Smooth muscle cell of the brain vasculature (primary cell): Measurements from ENCODE around the gene ANXA6.

Experiments
- DNase-seq: peaks from one replicate; pipeline ENCODE4 v3.0.0-alpha.2; 2012; ENCODE audit warnings: low read depth, low spot score

Gene ANXA6

GRCh38 chr5:151081431-151082281 lies 75.9 kb downstream of the ANXA6 start:
- DNase-seq, result no peak

- DNase-seq, result no peak
These were observed 76.8 kb downstream of the ANXA6 start, which contains the start of gene TNIP1 for GRCh38 chr5:151080613-151081430. TSS of gene TNIP1 (minus strand) at chr5:151081034. CDS start at chr5:151065095, 15,939 bp downstream.

DNA sequence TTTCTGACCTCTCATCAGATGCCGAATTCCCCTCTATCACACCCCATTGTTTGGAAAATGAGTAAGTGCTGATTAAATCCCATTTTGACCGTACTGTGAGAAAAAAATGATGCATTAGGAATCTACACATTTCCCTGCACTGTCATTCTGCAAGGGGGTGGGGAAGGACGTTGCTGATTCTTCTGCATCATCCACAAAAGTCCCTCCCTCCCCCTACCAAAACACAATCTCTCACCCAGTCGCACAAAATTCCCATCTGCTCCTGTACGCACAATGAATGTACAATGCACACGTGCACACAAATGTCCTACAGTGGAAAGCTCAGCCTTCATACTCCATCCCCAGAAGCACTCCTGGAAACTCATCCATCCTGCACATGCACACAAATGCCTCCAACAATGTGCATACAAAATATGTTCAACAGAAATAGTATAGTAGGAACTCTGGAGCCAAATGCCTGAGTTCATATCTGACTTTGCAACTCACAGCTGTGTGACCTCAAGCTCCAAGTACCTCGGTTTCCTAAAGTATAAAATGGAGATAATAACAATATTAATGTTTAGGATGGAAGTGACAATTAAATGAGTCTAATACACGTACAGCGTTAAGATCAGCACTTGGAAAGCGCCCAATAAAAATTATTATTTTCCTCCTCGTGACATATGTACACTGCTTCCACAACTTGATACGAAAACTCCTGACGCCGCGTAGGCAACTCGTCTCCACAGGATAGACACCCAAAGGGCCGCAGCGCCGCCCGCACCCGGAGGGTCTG lies 77.6 kb downstream of the ANXA6 start:
- no peak for DNase-seq

DNA sequence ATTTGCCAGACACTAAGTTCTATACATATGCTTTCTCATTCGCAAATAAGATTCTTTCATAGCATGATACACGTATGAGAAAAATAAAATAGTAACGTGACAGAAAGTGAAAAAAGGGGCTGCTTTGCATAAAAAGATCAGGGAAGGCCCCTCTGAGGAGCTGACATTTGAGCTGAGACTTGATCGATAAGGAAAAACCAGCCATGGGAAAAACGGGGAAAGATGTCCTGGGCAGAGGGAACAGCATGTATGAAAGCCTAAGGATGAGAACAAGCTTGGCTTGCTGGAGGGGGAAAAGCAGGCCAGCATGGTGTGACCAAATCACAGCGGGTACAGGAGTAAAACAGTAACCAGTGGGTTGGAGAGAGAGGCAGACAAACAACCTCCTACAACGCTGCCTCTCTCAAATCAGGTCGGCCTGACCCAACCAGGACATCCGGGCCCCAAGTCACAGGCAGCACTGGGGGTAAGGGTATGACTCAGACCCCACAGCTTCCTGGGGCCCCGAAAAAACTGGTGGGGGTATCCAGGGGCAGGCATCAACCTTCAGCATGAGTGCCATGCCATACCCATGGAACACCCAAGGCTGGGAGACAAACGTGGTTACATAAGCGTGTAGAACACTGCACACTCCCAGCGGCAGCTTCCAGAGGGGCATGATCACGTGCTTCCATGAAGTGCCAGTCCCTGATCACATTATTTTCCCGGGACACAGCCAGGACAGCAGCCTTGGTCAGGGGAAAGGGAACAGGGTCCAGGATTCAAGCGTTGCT lies 78.9 kb downstream of the ANXA6 start:
- no peak for DNase-seq

DNA sequence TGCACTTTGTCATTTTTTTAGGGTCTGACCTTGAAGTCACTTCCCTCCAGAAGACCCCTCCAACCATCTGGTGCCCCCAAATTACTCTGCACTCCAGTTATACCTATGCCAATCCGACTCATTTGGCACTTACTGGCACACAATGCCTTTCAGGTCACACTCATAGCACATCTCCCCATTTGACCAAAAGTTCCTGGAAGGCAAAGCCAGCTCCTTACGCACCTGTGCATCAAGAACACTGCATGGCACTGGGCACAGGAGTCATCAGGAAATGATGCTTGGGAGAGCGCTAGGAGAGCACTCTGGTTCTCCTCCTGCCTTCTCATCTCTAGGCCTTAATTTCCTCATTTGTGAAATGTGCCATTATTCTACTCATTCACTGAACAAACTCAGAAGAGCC lies 79.6 kb downstream of the ANXA6 start:
- no peak for DNase-seq

DNA sequence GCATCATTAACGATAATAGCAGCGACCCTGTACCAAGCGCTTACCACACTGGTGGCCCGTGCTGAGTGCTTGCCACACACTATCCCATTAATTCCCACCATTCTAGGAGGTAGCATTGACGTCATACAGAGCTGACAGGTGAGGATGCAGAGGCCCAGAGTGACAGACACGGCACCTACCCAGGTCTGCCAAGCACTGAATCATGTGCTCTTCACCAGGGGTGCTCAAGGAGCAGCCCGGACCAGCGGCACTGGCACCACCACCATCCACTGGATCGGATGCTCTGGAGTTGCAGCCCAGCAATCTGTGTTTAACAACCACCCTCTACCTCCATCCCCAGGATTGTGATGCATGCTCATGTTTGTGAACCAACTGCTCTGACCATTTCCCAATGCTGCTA lies 80.2 kb downstream of the ANXA6 start:
- DNase-seq, result no peak

DNA sequence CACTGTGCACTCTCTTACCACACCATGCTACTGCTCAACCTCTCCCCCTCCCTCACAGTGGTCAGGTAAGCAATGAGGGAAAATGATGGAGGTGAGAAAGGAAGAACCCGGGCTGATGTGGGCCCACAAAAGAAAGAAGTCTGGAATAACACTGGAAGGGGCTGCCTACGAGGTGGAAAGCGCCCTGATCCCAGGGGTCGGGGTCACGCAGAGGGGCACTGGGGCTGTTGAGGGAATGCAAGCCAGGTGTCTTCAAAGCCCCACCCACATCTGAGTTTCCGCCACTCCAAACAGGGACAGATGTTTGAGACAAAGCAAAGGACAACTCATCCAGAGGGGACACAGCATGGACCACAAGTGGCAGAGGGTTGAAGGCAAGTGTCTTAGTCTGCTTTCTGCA lies 81.0 kb downstream of the ANXA6 start:
- no peak for DNase-seq

DNA sequence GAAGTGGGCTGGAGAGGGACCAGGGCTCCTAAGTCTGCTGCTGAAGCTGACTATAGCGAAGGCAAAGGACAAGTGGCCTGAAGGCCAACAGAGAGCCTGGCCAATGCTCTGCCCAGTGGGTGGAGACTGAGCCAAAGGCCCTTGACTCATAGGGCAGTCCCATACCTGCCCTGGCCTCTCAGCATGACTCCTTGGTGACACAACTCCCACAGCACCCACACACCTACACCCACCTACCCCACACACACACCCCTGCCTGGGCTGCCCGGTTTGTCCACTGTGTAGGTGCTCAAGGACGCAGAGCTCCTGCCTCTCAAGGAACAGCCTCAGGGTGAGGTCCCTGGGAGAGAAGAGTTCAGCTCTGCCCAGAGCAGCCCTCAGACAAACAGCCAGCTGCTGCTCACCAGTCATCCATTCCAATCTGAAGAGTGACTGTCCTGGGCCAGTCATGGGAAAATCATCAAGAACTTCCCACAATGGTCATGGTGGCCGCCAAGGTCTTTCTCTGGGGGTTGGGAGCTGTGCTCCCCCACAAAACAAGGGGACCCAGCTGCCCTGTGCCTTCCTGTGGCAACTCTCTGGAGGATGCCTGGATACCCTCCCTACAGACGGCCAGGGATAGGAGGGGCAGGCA lies 81.8 kb downstream of the ANXA6 start:
- no peak for DNase-seq

- no peak for DNase-seq
These were observed 83.0 kb downstream of the ANXA6 start for GRCh38 chr5:151074557-151074956.

DNA sequence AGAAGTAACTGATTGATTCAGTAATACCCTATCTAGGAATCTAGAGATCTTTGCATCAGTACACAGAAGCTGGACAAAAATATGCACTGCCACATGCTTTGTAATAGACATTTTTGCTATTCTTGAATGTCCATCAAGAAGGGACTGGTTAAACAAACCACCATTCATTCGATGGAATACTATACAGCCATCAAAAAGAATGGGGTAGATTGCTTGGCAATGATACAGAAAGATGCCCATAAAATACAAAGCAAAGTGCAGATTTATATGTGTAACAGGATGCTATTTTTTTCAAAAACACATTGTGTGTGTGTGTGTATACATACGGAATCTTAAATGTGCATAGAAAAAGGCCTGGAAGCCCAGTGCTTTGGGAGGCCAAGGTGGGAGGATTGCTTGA lies 84.3 kb downstream of the ANXA6 start:
- DNase-seq, result no peak

DNA sequence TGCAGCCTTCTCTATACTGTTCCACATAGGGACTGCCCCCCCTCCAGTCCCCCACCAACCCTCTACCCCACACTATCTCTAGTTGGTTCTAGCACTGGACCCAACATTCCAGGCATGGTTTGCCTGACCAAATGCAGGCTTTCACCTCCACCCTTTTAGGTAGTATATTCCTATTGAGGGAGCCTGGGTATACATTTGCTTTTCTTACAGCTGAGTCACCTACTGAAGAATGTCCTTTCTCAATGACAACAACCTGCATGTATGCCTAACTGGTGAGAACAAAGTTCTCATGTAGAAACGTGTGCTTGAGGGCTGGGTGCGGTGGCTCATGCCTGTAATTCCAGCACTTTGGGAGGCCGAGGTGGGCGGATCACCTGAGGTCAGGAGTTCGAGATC lies 85.0 kb downstream of the ANXA6 start:
- no peak for DNase-seq

- no peak for DNase-seq
These were observed 85.5 kb downstream of the ANXA6 start for GRCh38 chr5:151071848-151072629.

GRCh38 chr5:151071021-151071420 lies 86.6 kb downstream of the ANXA6 start:
- DNase-seq, result no peak

DNA sequence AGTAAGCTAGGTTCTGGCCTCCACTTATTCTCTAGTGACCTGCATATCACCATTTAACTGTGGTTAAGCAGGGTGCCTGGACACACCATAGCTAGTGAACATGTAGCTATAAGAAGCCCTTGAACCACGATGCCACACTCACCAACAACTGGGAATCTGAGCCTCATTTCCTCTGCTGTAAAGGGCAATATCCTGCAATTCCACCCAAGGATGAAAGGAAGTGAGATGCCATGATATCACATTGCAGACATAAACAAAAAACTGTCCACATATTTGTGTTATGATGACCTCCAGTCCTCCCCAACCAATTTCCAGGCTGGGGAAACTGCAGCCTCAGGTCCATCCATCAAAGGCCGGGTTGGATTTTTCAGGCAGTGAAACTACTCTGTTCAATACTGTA lies 87.1 kb downstream of the ANXA6 start:
- DNase-seq, result no peak

DNA sequence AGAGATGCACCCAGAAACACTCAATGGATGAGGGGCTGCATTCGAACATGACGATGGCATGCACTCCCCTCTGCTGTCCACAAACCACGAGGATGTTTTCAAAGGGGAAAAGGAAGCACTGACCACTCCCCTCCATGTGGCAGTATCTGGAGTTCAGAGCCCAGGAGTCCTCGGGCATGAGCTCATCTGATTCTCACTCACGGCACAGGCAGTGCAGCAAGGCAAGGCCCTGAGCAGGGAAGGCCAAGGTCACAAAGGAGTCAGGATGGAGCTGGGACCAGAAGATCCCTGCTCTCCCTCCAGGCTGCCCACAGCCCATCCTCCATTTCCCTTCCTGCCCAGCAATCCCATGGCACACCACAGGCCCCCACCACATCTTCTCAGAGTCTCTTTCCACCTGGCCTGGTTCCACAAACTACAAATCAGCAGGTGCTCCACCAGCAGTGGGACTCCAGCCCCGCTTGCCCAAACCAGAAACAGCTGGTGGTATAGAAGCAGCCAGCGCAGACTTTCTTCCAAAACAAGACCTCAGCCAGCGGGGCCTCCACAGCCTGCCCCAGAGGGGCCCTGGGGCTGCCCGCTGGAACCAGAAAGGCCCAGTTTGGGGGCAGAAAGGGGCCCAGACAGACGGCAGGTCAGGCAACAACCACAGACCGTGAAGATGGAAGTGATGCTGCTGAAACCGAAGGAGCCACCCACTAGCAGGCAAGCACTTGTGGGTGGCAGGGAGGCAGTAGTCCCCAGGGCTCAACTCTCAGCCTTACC lies 89.0 kb downstream of the ANXA6 start:
- DNase-seq, result no peak

- no peak for DNase-seq
These were observed 89.7 kb downstream of the ANXA6 start for GRCh38 chr5:151067632-151068432.

- DNase-seq, result no peak
These were observed 90.7 kb downstream of the ANXA6 start for GRCh38 chr5:151066920-151067319.

GRCh38 chr5:151065609-151066008 lies 92.0 kb downstream of the ANXA6 start:
- DNase-seq, result no peak
